NB4 (cell line): ENCODE results near the gene ATXN7.

Source experiments
- DNase-seq: peaks from one replicate; pipeline ENCODE4 v3.0.0; 2010; ENCODE audit warnings: low read depth
- H3K4me3 ChIP-seq: one replicate; pipeline ENCODE4 v1.5.1; 2011; ENCODE audit warnings: mild to moderate bottlenecking, low read depth, low read length, moderate library complexity
- MAX ChIP-seq: IDR thresholded peaks from 2 replicates; pipeline ENCODE4 v1.6.1; 2011; ENCODE audit warnings: low read depth, low read length
- MYC ChIP-seq: IDR thresholded peaks from 2 replicates; pipeline ENCODE4 v1.6.1; 2011; ENCODE audit warnings: low read depth, low read length
- POLR2A ChIP-seq: IDR thresholded peaks from 2 replicates; pipeline ENCODE4 v1.6.1; 2011; ENCODE audit warnings: mild to moderate bottlenecking; ENCODE audit not compliant: insufficient read length; ENCODE audit errors: extremely low read depth
- TF ChIP-seq, protein P1 (sequence below): IDR thresholded peaks from one replicate; pipeline ENCODE4 v1.5.1; 2012; ENCODE audit warnings: low read depth, low read length

ATXN7 gene

GRCh38 chr3:63945558-63946096 is 82.0 kb downstream of the ATXN7 start:
- H3K4me3 ChIP-seq: no peak overlapping the region
- DNase-seq: no peak
- TF ChIP-seq, protein P1, sequence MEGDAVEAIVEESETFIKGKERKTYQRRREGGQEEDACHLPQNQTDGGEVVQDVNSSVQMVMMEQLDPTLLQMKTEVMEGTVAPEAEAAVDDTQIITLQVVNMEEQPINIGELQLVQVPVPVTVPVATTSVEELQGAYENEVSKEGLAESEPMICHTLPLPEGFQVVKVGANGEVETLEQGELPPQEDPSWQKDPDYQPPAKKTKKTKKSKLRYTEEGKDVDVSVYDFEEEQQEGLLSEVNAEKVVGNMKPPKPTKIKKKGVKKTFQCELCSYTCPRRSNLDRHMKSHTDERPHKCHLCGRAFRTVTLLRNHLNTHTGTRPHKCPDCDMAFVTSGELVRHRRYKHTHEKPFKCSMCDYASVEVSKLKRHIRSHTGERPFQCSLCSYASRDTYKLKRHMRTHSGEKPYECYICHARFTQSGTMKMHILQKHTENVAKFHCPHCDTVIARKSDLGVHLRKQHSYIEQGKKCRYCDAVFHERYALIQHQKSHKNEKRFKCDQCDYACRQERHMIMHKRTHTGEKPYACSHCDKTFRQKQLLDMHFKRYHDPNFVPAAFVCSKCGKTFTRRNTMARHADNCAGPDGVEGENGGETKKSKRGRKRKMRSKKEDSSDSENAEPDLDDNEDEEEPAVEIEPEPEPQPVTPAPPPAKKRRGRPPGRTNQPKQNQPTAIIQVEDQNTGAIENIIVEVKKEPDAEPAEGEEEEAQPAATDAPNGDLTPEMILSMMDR: no peak

DNA sequence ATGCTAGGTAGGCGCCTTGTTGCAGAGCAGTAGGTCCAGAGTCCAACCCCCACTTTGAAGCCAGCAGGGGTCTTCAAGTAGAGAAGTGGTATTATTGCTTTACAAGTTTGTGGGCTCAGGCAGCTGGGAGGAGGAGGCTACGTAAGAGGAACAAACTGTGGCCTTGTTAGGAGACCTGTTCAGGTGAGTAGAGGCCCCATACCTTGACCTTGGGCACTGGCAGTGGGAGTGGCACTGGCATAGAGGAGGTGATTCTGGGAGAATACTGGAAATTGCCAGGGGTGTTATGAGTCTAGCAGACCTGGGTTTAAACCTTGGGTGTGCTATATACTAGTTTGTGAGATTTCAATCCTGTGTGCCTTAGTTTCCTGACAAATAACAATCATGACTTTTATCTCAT is 83.1 kb downstream of the ATXN7 start:
- TF ChIP-seq POLR2A (no peak), MYC (no peak), MAX (no peak)
- TF ChIP-seq, protein P1: no peak
- DNase-seq: no peak
- H3K4me3 ChIP-seq: no peak overlapping the region

DNA sequence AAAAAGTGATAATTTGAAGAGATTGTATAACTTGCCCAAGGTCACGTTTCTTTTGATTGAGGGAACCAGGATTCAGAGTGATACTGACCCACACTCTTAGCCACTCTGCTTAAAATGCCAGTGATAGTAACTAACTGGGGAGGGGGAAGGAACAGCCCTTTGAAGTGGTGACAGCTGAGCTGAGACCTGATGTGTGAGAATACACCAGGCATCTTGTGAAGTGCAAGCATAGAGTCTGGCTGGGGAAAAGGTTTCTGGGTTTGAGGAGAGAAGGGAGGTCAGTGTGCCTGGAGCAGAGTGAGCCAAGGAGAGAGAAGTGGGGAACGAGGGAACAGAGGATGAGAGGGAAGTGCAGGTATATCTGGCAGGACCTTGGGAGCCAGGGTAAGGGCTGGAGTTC is 83.9 kb downstream of the ATXN7 start:
- TF ChIP-seq MAX: no peak
- TF ChIP-seq POLR2A: no peak
- no peak for TF ChIP-seq MYC
- TF ChIP-seq, protein P1: no peak
- DNase-seq: no peak
- no peak overlapping the region for H3K4me3 ChIP-seq

GRCh38 chr3:63949005-63949404 is 85.3 kb downstream of the ATXN7 start:
- no peak for DNase-seq
- TF ChIP-seq MYC (no peak), POLR2A (no peak), MAX (no peak)
- TF ChIP-seq, protein P1: no peak
- H3K4me3 ChIP-seq: no peak overlapping the region

GRCh38 chr3:63950698-63951097 is 87.0 kb downstream of the ATXN7 start:
- TF ChIP-seq, protein P1: no peak
- no peak overlapping the region for H3K4me3 ChIP-seq
- DNase-seq: no peak

- H3K4me3 ChIP-seq: no peak overlapping the region
- no peak for DNase-seq
- TF ChIP-seq, protein P1: no peak
- TF ChIP-seq MYC (no peak), POLR2A (no peak), MAX (no peak)
These were observed 88.0 kb downstream of the ATXN7 start for GRCh38 chr3:63951492-63952247.
